Tibial nerve (tissue), 4 donors: ENCODE results near the gene LAMTOR5.

Source experiments
- CTCF ChIP-seq, 5 experiments: fragments of 200-600 bp in 3 of 5; fragments of 450-650 bp in 2 of 5; sonication (generic) in 3 of 5; IDR thresholded peaks; one replicate each; pipeline ENCODE4 v1.5.1; 2016 to 2019; ENCODE audit warnings: antibody characterized with exemption in 5 of 5, mild to moderate bottlenecking in 3 of 5, moderate library complexity in 2 of 5
- EP300 ChIP-seq, 2 donors: sonication (generic); formaldehyde crosslinking; IDR thresholded peaks; one replicate each; pipeline ENCODE4 v1.6.1; 2017; ENCODE audit warnings: antibody characterized with exemption in 2 of 2, mild to moderate bottlenecking in 1 of 2
- POLR2A ChIP-seq, 2 donors: fragments of 450-650 bp; IDR thresholded peaks; one replicate each; pipeline ENCODE4 v1.6.1; 2017; ENCODE audit warnings: antibody characterized with exemption in 2 of 2, mild to moderate bottlenecking in 2 of 2, moderate library complexity in 2 of 2

DNA sequence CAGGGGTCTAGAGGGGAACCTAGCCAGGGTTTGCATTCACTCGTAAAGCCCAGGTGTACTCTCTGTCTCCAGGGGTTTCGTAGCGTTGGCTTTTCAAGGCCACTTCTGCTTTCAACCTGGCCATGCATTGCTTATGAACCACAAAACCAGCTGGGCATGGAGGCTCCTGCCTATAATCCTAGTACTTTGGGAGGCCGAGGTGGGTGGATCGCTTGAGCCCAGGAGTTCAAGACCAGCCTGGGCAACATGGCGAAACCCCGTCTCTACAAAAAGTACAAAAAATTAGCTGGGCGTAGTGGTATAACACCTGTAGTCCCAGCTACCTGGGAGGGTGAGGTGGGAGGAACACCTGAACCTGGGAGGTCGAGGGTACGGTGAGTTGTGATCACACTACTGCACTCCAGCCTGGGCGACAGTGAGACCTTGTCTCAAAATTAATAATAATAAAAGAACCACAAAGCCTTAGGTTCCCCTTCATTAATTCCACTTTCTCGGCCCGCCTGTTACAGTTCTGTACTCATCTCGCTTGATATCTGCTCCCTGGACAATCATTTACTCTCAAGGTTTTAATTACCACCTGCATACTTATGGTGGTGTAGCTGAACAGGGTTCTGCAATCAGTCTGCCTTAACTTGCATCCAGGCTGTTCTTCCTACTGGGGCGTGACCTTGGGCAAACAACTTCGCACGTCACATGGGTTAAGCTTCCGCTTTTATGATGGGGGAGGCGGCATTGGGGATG is 22.7 kb downstream of the LAMTOR5 start:
- TF ChIP-seq CTCF (IDR thresholded peaks at IDR 0.05): no peak
- TF ChIP-seq POLR2A (IDR thresholded peaks at IDR 0.05): no peak
- no peak for TF ChIP-seq EP300 (IDR thresholded peaks at IDR 0.05)
